ENCODE measurements around the gene IL16. TPM values are rescaled to one million over a fixed set of nuclear protein-coding genes. Genes with fewer than 3 reads are reported as not detected.

The IL16 gene
- total and polyA plus RNA-seq, 4 donors: 1.9 to 6.9 (median 4.4) TPM

- no peak for DNase-seq (ENCODE audit: low spot score)
- no peaks in the 10 kb centered on the region for H3K27me3 ChIP-seq (ENCODE audit: control insufficient read depth in 4 of 4, insufficient read depth in 4 of 4, low read length in 3 of 4)
- no peaks in the 10 kb centered on the region for H3K9me3 ChIP-seq (ENCODE audit: control insufficient read depth in 4 of 4, low read length in 3 of 4)
- no peaks in the 10 kb centered on the region for H3K36me3 ChIP-seq (ENCODE audit: control insufficient read depth in 4 of 4, insufficient read depth in 3 of 4, low read depth in 1 of 4, low read length in 3 of 4)
- WGBS: 96% methylated on average over 12 of the region's 12 CpGs
- no peak for TF ChIP-seq RXRA (IDR thresholded peaks at IDR 0.05)
- no peak for TF ChIP-seq NR2F2 (IDR thresholded peaks at IDR 0.05)
- no peak for TF ChIP-seq CTCF (IDR thresholded peaks at IDR 0.05; ENCODE audit: low read depth, low read length, missing input control)
- TF ChIP-seq HNF4A (conservative IDR thresholded peaks at IDR 0.05): no peak
- TF ChIP-seq GABPA (IDR thresholded peaks at IDR 0.05 in 1 of 2, conservative IDR thresholded peaks at IDR 0.05 in 1 of 2): no peak
- TF ChIP-seq TAF1 (conservative IDR thresholded peaks at IDR 0.05): no peak
- no peak for TF ChIP-seq ATF3 (IDR thresholded peaks at IDR 0.05)
- TF ChIP-seq RAD21 (IDR thresholded peaks at IDR 0.05): no peak
- no peak overlapping the region for H3K4me3 ChIP-seq (ENCODE audit: low read depth in 1 of 3, low read length in 3 of 3)
- peaks cover 7 to 22% (median 13%) of the 10 kb centered on the region in 4 donors for H3K4me1 ChIP-seq (ENCODE audit: control insufficient read depth in 4 of 4, insufficient read depth in 4 of 4, low read length in 3 of 4)
- no peak overlapping the region for H3K9ac ChIP-seq (ENCODE audit: low read depth in 1 of 2, low read length in 2 of 2)
- no peak overlapping the region for H3K27ac ChIP-seq (ENCODE audit: low read depth in 1 of 2, low read length in 2 of 2)
These were observed 85.3 kb downstream of the IL16 start for GRCh38 chr15:81281766-81282605.

GRCh38 chr15:81282606-81282895 is 85.9 kb downstream of the IL16 start:
- Histone ChIP-seq H3K36me3 (ENCODE audit: control insufficient read depth in 4 of 4, insufficient read depth in 3 of 4, low read depth in 1 of 4, low read length in 3 of 4) (no peaks in the 10 kb centered on the region), H3K4me3 (ENCODE audit: low read depth in 1 of 3, low read length in 3 of 3) (no peak overlapping the region), H3K9ac (ENCODE audit: low read depth in 1 of 2, low read length in 2 of 2) (no peak overlapping the region), H3K4me1 (ENCODE audit: control insufficient read depth in 4 of 4, insufficient read depth in 4 of 4, low read length in 3 of 4) (peaks cover 7 to 22% (median 12%) of the 10 kb centered on the region in 4 donors), H3K27ac (ENCODE audit: low read depth in 1 of 2, low read length in 2 of 2) (no peak overlapping the region), H3K9me3 (ENCODE audit: control insufficient read depth in 4 of 4, low read length in 3 of 4) (no peaks in the 10 kb centered on the region), H3K27me3 (ENCODE audit: control insufficient read depth in 4 of 4, insufficient read depth in 4 of 4, low read length in 3 of 4) (no peaks in the 10 kb centered on the region)
- DNase-seq (ENCODE audit: low spot score): no peak
- TF ChIP-seq ATF3 (IDR thresholded peaks at IDR 0.05) (no peak), JUND (IDR thresholded peaks at IDR 0.05) (no peak), MAX (IDR thresholded peaks at IDR 0.05) (no peak), HNF4G (IDR thresholded peaks at IDR 0.05) (no peak), ZBTB33 (IDR thresholded peaks at IDR 0.05) (no peak), CTCF (IDR thresholded peaks at IDR 0.05; ENCODE audit: low read depth, low read length, missing input control) (no peak), FOXA1 (IDR thresholded peaks at IDR 0.05) (no peak), GABPA (IDR thresholded peaks at IDR 0.05 in 1 of 2, conservative IDR thresholded peaks at IDR 0.05 in 1 of 2) (no peak), SP1 (IDR thresholded peaks at IDR 0.05) (no peak), NR2F2 (IDR thresholded peaks at IDR 0.05) (no peak), YY1 (IDR thresholded peaks at IDR 0.05) (no peak), REST (IDR thresholded peaks at IDR 0.05) (no peak), RXRA (IDR thresholded peaks at IDR 0.05) (no peak), RAD21 (IDR thresholded peaks at IDR 0.05) (no peak), FOXA2 (IDR thresholded peaks at IDR 0.05) (no peak), HNF4A (conservative IDR thresholded peaks at IDR 0.05) (no peak), EGR1 (IDR thresholded peaks at IDR 0.05; ENCODE audit: low read depth in 2 of 2) (no peak)
- WGBS: 98% methylated on average over 18 of the region's 18 CpGs

All from liver (tissue), 9 donors.